Stimulated activated CD8-positive, alpha-beta memory T cell treated with anti-CD3 and anti-CD28 coated beads, Interleukin-2, amount 100 ng/mL, for 48 hours (primary cell): ENCODE data around the gene CBR3.

Source experiments
- DNase-seq, 2 donors: peaks; one replicate each; pipeline ENCODE4 v3.0.0-alpha.2; 2020; ENCODE audit warnings: low read depth in 2 of 2

The CBR3 gene

DNA sequence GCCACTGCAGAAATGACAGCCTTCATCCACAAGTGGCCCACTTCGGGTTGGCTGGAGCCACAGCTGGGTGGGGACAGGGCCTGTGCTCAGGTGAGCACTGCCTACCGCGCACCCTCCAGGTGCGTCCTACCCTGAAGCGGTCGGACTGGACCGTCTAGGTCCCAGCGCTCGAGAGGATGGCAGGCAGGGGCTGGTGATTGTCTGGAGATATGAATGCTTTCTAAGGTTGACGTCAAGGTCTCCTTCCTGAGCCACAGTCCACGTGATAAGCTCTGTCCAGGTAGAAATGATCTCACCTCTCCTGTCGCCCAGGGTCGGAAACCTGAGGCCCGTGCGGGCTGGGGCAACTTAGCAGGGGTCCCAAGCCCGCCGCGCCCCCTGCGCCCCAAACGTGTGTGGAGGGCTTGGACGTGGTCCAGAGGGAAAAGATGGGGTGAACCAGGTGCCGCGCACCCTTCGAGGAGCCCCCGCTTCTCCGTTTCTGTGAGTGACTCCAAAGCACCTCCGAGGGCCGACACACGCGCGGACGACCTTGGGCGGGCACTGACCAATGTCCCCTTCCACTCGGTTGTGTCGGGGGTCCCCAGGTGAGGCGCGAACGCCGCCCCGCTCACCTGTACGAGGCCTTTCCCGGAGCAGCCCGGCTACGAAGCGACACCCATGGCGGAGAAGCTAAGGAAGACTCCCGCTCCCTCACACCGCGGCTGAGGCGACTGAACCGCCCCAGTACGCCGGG lies 20.9 kb downstream of the CBR3 start:
- DNase-seq = no peak

DNA sequence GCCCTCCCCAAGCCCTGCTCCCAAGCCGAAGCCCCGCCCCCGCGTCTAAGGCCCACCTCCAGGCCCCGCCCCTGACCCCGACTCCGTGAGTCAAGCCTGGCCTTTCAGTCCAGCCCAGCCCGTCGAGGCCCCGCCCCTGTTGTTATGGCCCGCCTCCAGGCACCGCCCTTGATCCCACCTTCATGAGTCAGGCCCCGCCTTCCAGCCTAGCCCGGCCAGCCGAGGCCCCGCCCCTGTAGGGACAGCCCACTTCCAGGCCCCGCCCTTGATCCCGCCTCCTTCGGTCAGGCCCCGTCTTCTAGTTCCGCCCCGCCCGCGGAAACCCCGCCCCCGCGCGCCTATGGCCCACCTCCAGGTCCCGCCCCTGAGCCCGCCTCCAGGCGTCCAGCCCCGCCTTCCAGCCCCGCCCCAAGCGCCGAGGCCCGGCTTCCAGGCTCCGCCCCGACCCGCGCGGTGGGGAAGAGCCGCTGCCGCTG lies 21.5 kb downstream of the CBR3 start:
- DNase-seq = peak; percentile 99 to 100

DNA sequence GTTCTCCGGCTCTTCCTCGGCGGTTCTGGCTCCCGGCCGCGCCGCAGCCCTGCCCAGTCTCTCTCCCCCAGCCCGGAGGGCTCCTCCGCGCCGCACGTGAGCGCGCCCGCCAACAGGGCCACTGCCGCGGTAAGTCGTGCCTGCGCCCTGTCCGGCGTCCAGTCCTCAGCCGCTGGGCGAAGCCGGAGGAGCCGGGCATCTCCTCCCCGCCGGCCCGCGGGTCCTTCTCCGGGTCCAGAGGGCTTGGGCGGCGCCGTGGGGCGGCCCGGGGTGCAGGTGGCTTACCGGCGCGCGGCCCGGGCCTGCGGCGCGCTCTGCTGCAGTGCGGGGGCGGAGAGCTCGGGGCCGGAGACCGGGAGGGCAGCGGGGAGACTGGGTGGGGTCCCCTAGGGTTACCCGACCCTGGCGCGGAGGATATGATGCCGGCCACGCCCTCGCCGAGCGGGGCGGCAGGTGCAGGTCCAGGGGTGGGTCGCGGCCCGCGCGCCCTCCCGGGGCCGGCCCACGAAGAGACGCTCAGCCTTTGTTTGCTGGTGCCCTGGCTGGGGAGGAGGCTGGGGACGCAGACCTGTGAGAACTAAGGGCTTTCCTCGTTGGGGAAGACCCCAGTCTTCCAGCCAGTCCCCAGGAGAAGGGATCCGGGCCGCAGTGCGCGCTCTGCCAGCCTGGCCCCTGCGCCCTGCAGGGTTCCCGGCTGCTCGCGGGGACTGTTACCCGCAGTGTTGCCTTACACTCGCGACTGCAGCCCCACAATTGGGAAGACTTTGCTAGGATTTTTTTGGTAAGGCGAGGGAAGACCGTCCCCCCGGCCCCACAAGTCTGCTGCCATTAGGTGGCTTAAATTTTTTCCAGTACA lies 22.2 kb downstream of the CBR3 start, which contains the start of gene DOP1B:
Gene DOP1B, plus strand, starts transcription at position 10 of the 856 bp plus-strand sequence. CDS start 7,910 bp downstream, outside the sequence.
- peak in 1 of 2 donors; percentile 29 for DNase-seq

DNA sequence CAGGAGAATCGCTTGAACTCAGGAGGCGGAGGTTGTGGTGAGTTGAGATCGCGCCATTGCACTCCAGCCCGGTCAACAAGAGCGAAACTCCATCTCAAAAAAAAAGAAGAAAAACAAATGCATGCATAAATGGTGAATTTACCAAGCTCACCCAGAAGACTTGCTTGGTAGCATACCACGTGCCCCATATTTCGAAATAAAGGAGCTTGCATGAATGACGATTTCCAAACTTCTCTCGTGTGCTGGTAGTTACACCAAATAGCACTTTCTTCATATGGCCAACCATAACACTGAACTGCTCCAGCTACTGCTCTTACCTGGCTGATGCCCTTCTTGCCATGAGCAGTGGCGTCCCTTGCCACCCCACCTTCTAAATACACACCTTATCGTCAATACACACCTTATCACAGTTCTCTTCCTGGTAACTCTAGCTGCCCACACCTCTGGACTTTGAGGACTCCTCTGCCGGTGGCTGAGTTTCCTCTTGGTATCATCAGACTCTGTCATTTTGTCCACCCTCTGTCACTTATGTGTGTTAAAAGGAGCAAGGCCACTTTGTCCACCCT lies 24.6 kb downstream of the CBR3 start:
- DNase-seq = no peak

DNA sequence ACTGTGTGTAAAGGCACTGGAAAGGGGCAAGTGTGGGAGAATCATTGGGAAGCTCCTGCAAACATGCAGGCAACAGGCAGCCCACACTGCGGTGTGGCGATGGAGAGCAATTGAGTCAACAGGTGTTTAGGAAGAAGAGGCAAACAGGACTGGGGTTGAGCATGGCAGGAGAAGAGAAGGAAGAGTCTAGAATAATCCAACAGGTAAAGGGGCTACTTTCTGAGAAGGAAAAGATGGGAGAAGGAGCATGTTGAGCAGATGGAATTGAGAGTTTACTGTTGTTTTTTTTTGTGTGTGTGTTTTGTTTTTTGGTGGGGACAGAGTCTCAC lies 25.9 kb downstream of the CBR3 start:
- no peak for DNase-seq

DNA sequence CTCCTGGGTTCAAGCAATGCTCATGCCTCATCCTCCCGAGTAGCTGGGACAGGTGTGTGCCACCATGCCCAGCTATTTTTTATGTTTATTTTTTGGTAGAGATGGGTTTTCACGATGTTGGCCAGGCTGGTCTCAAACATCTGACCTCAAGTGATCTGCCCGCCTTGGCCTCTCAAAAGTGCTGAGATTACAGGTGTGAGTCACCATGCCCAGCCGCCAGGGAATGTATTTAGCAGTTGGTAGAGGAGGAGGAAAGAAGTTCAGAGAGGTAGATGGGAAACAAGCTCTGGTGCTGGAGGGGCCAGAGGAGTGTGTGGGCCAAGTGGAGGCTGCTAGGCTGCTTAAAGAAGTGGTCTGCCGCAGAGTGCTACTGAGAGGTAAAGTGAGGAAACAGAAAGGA lies 27.8 kb downstream of the CBR3 start:
- DNase-seq = no peak

DNA sequence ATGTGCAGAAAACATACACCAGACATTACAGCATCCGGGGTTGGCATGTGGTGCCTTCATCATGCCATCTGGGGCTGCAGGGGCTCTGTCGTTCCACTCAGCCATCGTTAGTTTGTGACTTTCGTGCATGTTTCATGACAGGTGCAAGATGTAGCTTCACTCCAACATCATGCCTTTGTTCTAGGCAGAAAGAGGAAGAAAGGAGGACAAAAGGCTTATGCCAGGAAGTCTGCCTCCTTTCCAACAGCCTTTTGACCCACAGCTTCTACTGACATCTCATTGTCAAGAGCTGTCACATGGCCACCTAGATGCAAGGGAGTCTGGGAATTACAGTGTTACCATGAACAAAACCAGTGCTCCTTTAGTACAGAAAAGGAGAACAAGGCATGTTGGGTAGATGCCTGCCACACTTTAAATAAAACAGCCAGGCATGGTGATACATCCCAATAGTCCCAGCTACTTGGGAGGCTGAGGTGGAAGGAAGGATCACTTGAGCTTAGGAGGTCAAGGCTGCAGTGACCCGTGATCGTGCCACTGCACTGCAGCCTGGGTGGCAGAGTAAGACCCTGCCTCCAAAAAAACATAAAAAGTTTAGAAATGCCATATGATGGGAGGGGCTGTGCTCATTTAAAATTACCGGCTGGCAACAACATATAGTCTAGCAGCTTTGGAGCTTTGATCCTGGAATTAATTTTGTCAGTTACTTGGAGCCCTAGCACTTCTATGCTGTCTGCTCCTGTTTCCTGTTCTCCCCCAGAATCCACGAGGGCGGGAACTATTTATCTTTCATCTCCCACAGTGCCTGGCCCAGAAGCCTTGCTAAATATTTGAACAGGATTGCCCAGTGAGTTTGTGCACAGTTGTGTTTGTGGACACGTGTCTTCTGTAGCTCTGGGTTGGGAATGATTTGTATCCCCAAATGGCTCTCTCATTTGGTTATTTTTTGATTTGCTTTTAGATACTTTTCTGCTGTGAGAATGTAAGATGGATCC lies 29.2 kb downstream of the CBR3 start:
- no peak for DNase-seq

DNA sequence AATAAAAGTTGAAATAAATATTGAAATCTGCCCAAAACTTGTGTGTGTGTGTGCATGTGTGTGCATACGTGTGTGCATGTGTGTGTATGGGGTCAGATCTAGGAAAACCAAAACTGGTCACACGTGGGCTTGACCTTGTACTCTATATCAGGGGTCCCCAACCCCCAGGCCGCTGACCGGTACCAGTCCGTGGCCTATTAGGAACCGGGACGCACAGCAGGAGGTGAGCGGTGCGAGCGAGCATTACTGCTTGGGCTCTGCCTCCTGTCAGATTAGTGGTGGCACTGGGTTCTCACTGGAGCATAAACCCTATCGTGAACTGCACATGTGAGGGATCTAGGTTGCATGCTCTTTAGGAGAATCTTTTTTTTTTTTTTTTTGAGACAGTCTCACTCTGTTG lies 30.5 kb downstream of the CBR3 start:
- no peak for DNase-seq

DNA sequence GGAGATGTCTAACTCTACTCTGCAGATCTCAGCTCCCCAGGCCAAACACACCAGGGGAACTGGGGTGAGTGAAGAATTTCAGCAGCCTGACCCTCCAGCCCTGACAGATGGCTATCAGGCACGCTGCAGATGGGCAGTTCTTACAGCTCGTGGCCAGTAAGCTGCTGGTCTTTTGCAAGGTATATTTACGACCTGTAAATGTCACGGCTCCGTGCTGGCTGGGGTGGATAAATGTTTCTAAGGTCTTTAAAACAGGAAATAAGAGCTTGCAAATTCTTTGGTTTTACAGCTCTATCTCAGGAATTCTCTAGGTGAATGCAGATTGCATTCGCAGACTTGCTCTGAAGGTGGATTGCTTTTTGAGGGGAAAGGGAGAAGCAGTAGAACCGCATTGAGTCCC lies 31.8 kb downstream of the CBR3 start:
- no peak for DNase-seq

DNA sequence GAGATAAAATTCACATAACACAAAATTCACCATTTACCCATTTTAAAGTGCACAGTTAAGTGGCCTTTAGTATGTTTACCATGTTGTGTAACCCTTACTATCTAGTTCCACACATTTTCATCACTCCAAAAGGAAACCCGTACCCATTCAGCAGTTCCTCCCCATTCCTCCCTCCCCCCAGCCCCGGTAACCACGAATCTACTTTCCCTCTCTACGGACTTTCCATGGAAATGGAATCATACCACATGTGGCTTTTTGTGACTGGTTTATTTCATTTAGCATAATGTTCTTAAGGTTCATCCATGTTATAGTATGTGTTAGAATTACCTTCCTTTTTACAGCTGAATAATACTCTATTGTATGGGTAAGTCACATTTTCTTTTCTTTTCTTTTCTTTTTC lies 32.7 kb downstream of the CBR3 start:
- DNase-seq = no peak

DNA sequence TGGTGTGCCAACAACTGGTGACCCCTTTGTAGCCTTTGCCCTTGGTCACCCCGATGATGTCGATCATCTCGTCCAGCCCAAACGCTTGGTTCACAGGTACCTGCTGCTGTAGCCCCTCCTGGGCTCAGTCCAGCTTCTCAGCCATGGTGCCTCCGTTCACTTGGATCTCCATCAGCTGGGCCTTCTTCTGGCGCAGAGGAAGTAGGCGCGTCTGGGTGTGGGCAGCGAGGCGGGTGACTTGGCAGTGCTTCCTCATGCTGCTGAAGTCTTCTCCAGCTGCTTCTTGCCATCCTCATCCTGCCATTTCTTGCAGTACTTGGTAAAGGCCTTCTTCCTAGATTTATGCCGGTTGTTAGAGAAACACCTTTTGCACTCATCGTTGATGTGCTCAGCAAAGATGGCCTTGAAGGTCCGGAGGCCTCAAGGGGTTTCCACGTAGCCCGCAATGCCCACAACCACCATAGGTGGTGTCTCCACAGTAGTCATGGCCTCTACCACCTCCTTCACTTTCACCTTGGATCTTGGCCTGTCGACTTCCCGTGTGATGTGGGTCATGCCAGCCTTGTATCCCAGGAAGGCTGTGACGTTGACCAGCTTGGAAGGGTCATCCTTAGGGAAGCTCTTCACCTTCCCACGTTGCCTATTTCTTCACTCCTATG lies 34.7 kb downstream of the CBR3 start:
- no peak for DNase-seq

DNA sequence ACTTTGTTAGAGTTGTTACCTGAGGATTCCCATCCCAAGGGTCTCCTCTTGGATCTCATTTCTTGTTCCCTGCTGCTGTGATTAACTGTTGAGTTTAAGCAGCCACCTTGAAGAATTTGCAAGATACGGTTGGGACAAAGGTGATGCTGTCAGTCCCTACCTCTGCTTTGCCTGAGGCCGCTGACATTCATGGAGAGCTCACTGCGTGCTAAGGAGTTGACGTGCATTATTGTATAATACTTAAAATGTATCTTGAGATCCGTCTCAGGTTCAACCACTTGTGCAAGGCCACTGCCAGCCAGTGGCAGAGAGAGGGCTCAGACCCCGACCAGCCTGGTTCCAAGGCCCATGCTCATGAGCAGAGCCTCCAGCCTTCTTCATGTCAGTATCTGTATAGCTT lies 35.9 kb downstream of the CBR3 start:
- no peak for DNase-seq

DNA sequence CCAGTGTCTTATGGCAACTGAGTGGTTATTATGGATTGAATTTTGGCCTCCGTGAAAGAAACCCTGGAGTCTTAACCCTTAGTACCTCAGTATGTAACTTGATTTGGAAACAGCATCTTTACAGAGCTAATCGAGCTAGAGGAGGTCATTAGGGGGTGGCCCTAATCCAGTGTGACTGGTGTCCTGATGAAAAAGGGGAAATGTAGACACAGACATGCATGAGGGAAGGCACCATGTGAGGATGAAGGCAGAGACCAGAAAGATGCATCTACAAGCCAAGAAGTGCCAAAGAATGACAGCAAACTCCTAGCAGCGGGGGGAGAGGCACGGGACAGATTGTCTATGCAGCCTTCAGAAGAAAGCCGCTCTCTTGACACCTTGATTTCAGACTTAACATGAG lies 36.5 kb downstream of the CBR3 start:
- no peak for DNase-seq

DNA sequence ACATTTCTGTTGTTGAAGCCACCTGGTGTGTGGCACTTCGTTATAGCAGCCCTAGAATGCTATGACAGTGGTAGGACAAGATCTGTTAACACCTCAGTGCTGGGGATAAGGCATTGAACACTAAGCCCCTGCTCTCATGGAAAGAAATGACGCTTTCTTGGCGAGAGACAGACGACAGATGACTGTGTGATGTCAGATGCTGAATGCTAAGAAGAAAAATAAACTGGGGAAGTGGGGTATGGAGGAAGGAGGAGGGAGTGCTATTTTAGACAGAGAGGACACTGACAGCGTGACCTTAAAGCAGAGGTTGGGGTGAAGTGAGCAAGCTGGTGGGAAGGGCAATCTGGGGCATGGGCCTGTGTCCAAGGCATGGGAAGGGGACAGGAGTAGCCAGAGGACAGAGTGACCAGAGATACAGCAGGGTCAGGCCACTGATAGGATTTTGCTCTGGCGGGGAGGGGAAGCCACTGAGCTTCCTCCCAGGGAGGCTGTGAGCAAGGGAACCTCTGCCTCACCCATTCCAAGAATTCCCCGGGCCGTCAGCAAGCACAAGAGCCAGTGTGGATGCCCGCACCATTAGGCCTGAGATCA lies 37.0 kb downstream of the CBR3 start:
- no peak for DNase-seq

DNA sequence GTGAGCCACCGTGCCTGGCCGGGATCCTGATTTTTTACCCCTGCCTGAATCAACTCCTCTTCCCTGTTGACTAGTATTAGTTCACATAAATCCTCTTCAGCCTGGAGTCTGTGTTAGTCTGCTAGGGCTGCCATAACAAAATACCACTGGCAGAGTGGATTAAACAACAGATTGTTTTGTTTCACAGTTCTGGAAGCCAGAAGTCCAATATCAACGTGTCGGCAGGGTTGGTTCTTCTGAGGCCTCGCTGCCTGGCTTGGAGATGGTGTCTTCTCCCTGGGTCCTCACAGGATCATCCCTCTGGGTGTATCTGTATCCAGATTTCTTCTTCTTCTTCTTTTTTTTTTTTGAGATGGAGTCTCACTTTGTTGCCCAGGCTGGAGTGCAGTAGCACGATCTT lies 39.9 kb downstream of the CBR3 start:
- no peak for DNase-seq

DNA sequence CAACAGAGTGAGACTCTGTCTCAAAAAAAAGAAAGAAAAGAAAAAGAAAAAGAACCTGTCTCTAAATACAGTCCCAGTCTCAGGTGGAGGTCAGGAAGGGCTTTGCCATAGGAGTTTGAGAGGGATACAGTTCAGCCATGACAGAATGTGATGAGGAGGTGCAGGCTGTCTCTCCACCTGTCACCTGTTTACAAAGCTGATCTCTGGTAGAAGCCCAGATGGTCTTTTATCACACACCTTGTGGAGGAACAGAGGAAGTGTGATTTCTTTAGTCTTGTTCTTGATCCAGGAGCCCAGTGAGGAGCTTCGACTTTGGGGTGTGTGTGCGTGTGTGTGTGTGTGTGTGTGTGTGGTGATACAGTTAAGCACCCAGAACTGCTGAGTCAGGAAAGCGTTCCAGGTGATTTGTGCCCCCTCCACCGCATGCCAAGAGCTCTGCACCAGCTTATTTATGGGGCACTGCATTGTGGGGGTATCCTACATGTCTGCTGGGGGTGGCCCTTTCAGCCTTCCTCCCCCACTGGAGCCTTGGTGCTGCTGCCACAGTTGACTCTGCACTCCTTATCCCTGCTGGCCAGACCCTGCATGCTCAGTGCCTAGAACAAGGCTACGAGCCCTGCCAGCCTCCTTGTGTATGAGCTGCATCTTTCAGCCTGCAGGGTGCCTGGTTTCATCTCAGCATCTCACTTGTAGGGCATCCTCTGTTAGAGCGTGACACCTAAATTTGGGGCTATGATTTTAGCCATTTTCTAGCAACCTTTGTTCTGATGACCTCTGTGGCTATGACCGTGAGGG lies 41.1 kb downstream of the CBR3 start:
- DNase-seq = no peak

DNA sequence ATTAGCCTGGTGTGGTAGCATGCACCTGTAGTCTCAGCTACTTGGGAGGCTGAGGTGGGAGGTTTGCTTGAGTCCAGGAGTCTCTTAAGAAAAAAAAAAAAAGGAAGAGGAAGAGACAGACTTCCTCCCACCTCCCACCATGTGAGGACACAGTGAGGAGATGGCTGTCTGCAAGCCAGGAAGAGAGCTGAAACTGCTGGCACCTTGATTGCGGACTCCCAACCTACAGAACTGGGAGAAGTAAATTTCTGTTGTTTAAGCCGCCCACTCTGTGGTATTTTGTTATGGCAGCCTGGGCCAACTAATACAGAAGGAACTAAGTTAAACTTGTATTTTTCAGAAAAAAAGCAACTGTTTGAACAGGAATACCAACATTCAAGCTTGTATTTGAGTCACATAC lies 43.5 kb downstream of the CBR3 start:
- no peak for DNase-seq

DNA sequence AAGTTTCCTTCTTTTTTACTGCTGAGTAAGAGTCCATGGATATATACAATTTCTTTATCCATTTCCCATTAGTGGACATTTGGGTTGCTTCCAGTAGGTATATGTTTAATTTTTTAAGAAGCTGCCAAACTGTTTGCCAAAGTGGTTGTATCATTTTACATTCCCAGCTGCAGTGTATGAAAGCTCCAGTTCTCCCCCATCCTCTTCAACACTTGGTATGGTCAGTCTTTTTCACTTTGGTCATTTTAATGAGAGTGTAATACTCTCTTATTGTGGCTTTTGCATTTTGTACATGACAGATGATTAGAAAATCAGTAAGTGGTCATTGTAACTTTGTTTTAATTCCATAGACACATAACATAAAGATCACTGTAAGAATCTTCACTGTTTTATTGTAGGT lies 44.3 kb downstream of the CBR3 start:
- DNase-seq = no peak

DNA sequence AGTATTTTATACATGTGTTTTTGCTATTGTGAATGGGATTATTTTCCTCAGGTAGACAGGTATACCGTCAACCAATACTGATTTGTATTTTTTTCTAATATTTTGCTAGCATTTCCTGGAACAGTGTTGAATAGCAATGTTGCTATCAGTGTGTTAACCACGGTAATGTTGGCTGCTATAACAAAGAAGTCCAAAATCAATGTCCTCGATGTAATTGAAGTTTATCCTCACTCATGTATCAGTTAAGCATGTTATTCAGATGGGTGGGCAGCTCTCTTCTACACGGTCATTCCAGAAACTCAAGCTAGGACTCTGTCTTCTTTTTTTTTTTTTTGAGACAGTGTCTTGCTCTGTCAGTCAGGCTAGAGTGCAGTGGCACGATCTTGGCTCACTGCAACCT lies 46.1 kb downstream of the CBR3 start:
- no peak for DNase-seq
